Measurements from ENCODE around the gene HTT.
A peak's percentile ranks its signal among the peaks of the same experiment; 100 is the strongest.

HTT gene

GRCh38 chr4:3253808-3254207 is 179.3 kb downstream of the HTT start:
- no peak for DNase-seq

- no peak for DNase-seq
Measured at GRCh38 chr4:3254302-3255131, 180.0 kb downstream of the HTT start.

- DNase-seq, result no peak
Measured at GRCh38 chr4:3255611-3256186, 181.2 kb downstream of the HTT start.

GRCh38 chr4:3256230-3257102 is 182.0 kb downstream of the HTT start:
- DNase-seq, result no peak

GRCh38 chr4:3257103-3257555 is 182.6 kb downstream of the HTT start:
- peak; percentile 52 for DNase-seq

- DNase-seq, result peak; percentile 29
Measured at GRCh38 chr4:3257556-3258482, 183.3 kb downstream of the HTT start.

- DNase-seq, result no peak
Measured at GRCh38 chr4:3261411-3262207, 187.1 kb downstream of the HTT start.

- DNase-seq, result no peak
Measured at GRCh38 chr4:3262208-3263052, 187.9 kb downstream of the HTT start.

GRCh38 chr4:3263053-3263875 is 188.8 kb downstream of the HTT start:
- DNase-seq, result no peak

- DNase-seq, result no peak
Measured at GRCh38 chr4:3263876-3264193, 189.4 kb downstream of the HTT start.

GRCh38 chr4:3266076-3266475 is 191.6 kb downstream of the HTT start:
- DNase-seq, result no peak

GRCh38 chr4:3267576-3268394 is 193.3 kb downstream of the HTT start:
- DNase-seq, result no peak

- no peak for DNase-seq
Measured at GRCh38 chr4:3268395-3269104, 194.1 kb downstream of the HTT start.

GRCh38 chr4:3269105-3269927 is 194.8 kb downstream of the HTT start:
- DNase-seq, result no peak

GRCh38 chr4:3269991-3270611 is 195.6 kb downstream of the HTT start:
- no peak for DNase-seq

- DNase-seq, result no peak
Measured at GRCh38 chr4:3271131-3271530, 196.7 kb downstream of the HTT start.

GRCh38 chr4:3276986-3277385 is 202.5 kb downstream of the HTT start:
- no peak for DNase-seq

All from NCI-H510A treated with DMSO at 0.1 percent for 48 hours (cell line).